Activated CD8-positive, alpha-beta memory T cell treated with anti-CD3 and anti-CD28 coated beads for 24 hours (primary cell): ENCODE measurements around the gene OR5H14.
"Not testable (repeated sequence)": the region's sequence is repeated elsewhere in the genome, so short reads cannot be mapped to it uniquely, and the experiment has no call there.

ENCODE experiments used
- DNase-seq: peaks from one replicate; pipeline ENCODE4 v3.0.0-alpha.2; 2020

The OR5H14 gene

GRCh38 chr3:98147179-98147578 is at the start of gene OR5H14:
OR5H14 (plus strand) TSS chr3:98147479; CDS start chr3:98149386, 1,907 bp downstream.
- no peak for DNase-seq

DNA sequence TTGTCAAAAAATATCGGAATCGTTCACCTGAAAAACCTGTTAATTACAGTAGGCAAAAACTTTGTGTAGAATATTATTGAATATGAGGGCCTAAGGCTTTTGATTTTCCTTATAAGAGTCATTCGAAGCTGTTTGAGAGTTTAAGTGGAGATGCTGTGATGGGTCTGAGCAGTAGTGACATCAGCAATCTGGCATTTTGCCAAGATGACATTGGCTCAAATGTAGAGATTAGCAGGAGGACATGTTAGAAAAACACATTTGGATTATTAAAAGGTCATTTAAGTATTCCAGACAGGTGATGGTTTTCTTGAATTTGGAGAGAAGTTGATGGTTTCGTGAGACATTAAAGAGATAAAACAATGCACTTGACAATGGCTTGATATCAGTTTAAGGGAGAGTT is 47.4 kb upstream of the OR5H14 start:
- DNase-seq, result no peak

DNA sequence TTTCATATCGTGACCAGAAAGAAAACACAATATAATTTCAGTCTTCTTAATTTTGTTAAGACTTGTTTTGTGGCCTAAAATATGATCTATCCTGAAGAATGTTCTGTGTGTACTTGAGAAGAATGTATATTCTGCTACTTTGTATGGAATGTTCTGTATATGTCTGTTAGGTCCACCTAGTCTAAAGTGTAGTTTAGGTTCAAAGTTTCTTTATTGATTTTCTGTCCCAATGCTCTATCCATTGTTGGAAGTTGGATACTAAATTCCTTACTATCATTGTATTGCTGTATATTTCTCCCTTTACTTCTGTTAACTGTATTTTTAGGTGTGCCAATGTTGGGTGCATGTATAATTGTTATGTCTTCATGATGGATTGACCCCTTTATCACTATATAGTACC is 39.1 kb upstream of the OR5H14 start:
- no peak for DNase-seq

GRCh38 chr3:98109807-98110549 is 37.3 kb upstream of the OR5H14 start:
- DNase-seq, result no peak

- DNase-seq, result no peak
These were observed 36.8 kb upstream of the OR5H14 start for GRCh38 chr3:98110550-98110908.

DNA sequence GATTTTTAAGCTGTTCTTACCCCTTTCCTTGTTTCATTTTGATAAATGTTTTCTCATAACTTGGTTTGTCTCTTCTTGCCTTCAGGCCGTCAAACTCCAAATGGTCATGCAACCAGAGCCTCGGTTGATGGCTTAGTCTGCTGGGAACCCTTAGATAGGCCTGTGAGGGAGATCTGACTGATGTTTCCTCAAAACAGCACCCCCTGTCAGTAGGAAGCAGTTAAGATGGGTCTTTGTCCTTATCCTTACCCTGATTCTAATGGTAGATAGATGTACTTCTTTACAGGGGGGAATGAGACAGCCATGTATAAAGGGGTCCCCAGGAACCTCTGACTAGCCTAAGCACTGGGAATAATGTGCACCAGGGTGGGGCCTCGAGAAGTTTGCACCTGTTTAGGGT is 33.0 kb upstream of the OR5H14 start:
- no peak for DNase-seq

DNA sequence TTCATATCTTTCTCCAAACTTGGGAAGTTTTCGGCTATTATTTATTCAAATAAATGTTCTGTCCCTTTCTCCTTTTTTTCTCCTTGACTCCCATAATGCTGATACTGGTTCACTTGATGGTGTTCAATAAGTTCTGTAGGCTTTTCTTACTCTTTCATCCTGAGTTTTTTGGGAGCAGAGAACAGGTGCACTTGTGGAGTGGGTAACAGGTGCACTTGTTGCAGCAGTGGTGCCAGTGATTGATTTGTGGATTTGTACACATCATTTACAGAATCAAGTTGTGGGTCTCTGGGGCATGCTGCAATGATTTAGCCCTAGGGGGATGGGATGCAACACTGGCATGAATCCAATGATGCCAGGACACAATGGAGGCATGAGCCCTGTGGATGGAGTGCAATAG is 31.6 kb upstream of the OR5H14 start:
- DNase-seq, result no peak

DNA sequence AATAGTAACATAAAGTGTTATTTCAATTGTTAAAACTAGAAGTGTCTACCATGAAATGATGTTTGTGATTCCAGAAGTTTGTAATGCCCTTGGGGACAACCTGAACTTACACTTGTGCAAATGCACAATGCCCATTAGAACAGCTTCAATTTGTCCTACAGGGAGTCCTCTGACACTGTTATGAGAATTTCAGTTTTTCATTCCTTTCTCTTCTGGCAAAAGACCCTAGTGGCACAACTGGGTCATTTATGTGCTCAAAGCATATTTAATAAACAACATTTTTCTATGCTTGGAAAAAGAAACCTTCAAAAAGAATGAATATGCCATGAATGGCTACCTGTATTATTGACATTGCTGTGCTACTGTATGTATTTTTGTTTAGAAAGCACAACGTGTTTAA is 16.9 kb upstream of the OR5H14 start, which contains the start of gene OR5H1:
Gene OR5H1 (plus strand): TSS at position 301 of the 400 bp plus-strand sequence. CDS start 1,977 bp downstream, outside the sequence.
- no peak for DNase-seq

GRCh38 chr3:98136631-98137030 is 10.6 kb upstream of the OR5H14 start:
- DNase-seq, result no peak

- not testable (repeated sequence) for DNase-seq
These were observed 9.3 kb upstream of the OR5H14 start for GRCh38 chr3:98137826-98138557.

DNA sequence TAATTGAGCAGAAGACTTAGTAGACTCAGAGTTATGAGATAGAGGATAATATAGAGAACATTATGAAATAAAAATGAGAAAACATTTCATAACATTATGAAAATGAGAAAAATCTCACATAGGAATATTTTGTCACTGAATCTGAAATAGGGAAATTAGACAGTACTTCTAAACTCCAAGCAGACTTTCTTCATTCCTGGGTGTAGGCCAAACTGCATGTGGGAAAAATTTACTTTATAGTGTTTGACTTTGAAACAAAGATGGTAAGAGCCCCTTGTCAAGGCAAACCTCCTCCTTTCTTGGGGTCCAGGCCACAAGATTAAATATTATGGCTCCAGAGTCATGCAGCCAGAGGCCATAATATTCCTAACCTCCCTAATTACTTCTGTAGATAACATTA is 6.7 kb upstream of the OR5H14 start:
- no peak for DNase-seq

GRCh38 chr3:98148751-98149150 is 1.5 kb downstream of the OR5H14 start:
- no peak for DNase-seq

DNA sequence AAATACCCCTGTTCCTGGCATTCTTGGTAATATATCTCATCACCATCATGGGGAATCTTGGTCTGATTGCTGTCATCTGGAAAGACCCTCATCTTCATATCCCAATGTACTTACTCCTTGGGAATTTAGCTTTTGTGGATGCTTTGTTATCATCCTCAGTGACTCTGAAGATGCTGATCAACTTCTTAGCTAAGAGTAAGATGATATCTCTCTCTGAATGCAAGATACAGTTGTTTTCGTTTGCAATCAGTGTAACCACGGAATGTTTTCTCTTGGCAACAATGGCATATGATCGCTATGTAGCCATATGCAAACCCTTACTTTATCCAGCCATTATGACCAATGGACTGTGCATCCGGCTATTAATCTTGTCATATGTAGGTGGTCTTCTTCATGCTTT is 2.2 kb downstream of the OR5H14 start:
- not testable (repeated sequence) for DNase-seq

GRCh38 chr3:98151241-98151640 is 4.0 kb downstream of the OR5H14 start:
- DNase-seq, result no peak

GRCh38 chr3:98166396-98166795 is 19.1 kb downstream of the OR5H14 start, which contains the start of gene OR5H15:
OR5H15 (plus strand) TSS chr3:98166696; CDS start chr3:98168700, 2,004 bp downstream.
- DNase-seq, result no peak

DNA sequence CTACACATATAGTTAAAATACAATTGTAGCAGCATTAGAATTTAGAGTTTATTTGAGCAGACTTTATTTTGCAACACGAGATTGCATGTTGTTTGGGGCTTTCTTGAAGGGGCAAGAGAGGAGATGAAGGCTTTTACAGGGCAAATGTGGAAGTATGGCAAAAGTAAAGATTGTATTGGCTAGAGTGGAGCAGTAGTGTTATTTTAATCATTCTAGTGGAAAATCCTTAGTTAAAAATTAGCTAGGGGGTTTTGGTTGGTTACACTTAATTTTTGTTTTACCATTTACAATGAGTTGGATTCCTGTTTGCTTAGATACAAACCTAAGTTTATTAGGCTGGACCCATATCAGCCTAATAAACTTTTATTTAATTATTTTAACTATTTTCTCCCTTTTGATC is 23.8 kb downstream of the OR5H14 start:
- no peak for DNase-seq

GRCh38 chr3:98172621-98173020 is 25.3 kb downstream of the OR5H14 start:
- DNase-seq, result no peak

- DNase-seq, result no peak
These were observed 33.1 kb downstream of the OR5H14 start for GRCh38 chr3:98180319-98180890.

- DNase-seq, result no peak
These were observed 34.9 kb downstream of the OR5H14 start for GRCh38 chr3:98182196-98182595.

DNA sequence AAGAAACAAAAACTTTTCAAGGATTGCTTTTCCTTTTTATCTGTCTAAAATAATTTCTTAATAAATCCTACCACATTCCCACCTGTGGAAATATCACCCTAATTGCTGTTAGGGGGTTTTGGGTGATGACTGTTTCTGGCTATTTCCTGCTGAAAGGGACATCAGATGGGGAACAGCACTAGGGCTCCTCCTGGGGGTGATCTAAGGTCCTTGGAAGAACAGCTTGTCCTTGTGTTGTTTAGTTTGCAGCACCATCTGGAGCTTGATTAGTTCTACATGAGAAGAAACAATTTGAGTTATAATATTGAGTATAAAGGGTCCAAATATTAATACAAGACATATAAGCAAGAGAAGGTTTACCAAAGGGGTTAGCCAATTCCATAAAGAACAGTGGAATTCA is 37.9 kb downstream of the OR5H14 start:
- no peak for DNase-seq

DNA sequence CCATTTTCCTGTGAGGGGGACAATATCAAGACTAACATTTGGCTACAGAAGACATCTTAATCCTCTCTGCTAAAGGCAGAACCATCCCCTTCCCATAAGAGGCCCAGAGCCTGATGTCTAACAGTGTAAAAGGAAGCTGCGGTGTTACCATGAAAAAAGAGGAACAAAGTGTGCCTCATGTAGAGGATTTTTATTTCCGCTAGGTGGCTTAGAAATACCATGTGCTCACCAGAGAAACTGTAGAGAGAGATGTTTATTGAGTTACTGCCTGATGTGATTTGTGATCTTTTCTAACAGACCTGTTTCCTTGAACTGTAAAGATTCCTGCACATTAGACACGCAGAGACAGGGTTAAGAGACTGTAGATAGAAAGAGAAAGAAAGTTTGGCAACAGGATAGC is 41.3 kb downstream of the OR5H14 start:
- DNase-seq, result no peak

DNA sequence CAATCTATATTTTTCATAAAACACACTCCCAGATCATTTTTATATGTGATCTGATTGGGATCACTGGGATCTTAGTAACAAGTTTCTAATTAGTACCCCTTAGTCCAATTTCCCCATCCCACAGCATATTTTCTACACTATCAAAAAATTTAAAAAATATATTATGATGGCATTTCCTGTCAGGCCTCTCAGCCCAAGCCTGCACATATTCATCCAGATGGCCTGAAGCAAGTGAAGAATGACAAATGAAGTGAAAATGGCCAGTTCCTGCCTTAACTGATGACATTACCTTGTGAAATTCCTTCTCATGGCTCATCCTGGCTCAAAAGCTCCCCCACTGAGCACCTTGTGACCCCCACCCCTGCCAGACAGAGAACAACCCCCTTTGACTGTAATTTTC is 43.6 kb downstream of the OR5H14 start:
- not testable (repeated sequence) for DNase-seq

GRCh38 chr3:98196293-98196692 is 49.0 kb downstream of the OR5H14 start:
- DNase-seq, result not testable (repeated sequence)

DNA sequence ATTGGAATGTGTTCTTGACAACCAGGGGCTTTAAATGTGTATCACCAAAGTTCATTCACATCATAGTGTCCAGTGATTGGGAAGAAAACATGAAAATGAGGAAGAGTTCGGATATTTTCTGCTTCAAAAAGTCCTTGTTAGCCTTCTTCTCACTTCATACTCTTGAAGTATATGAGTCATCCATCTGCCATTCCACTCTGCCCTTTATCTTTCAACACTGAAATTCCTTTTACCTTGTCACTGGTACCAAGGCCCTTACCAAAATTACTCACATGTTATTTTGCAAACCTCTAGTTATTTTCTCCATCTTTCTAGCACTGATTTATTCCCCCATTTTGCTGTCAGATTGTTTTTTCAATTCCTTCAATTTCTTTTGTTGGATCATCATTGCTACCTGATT is 51.7 kb downstream of the OR5H14 start:
- DNase-seq, result no peak
